ENCODE results near the gene IL11RA. TPM values are rescaled to one million over a fixed set of nuclear protein-coding genes. Genes with fewer than 3 reads are reported as not detected.

IL11RA gene
- total and polyA plus RNA-seq, 9 of the 15 experiments (the other 6 are each of a cell fraction or from before 2014, with no cell fraction given): 0.11 to 5.8 (median 2.8) TPM

GRCh38 chr9:34686231-34686630 lies 34.2 kb downstream of the IL11RA start:
- no peaks in the 10 kb centered on the region for H4K20me1 ChIP-seq (replicated peaks; ENCODE audit: control insufficient read depth, insufficient read depth, low read length)
- intact Hi-C loops (cut with micrococcal nuclease): no loop called here
- TF ChIP-seq XRCC4 (IDR thresholded peaks at IDR 0.05; ENCODE audit: extremely low read depth, insufficient read depth, insufficient read length) (no peak), SNRNP70 (optimal IDR thresholded peaks at IDR 0.05; ENCODE audit: low read depth, low read length) (no peak), E2F4 (CRISPR knock-in tag; IDR thresholded peaks at IDR 0.05; ENCODE audit: low read depth) (no peak), ZNF311 (CRISPR knock-in tag; IDR thresholded peaks at IDR 0.05) (no peak)
- no peak overlapping the region for H3K4me2 ChIP-seq (ENCODE audit: insufficient read depth, low read length)
- no peaks in the 10 kb centered on the region for H3K27me3 ChIP-seq (ENCODE audit: control insufficient read depth in 2 of 2, insufficient read depth in 2 of 2, low read length in 2 of 2)
- H3K9ac ChIP-seq (ENCODE audit: insufficient read depth in 1 of 2, low read depth in 2 of 2, low read length in 2 of 2): no peak overlapping the region
- H3K4me3 ChIP-seq: no peak overlapping the region
- H3K4me1 ChIP-seq (replicated peaks in 1 of 2; ENCODE audit: control insufficient read depth in 2 of 2, insufficient read depth in 2 of 2, low read length in 2 of 2): no peaks in the 10 kb centered on the region
- no peak overlapping the region for H2AFZ ChIP-seq (ENCODE audit: low read depth, low read length)
- no peaks in the 10 kb centered on the region for H3K79me2 ChIP-seq (ENCODE audit: control insufficient read depth, insufficient read depth, low read length)
- ATAC-seq (no peak), DNase-seq (ENCODE audit: extremely low read depth in 1 of 4, low spot score in 3 of 4) (no peak), FAIRE-seq (no peak)
- in situ Hi-C loops (cut with MboI): no loop called here
- no peaks in the 10 kb centered on the region for H3K9me1 ChIP-seq (ENCODE audit: control insufficient read depth, insufficient read depth, low read length)
- no TSS peak for BruUV-seq (replicated peaks)
- no peak overlapping the region for H3K27ac ChIP-seq (ENCODE audit: extremely low read depth, low read depth, low read length)
- ChIA-PET CTCF (ENCODE audit: low intra/inter-chr PET ratio) (no interaction called here), POLR2A (interaction anchor here (0.6 to 1.0 kb wide), 4 partner anchors 45 to 299 kb away, joined by 3 read pairs; no protein-coding TSS in a partner anchor)
- no peaks in the 10 kb centered on the region for H3K36me3 ChIP-seq (ENCODE audit: control insufficient read depth, insufficient read depth, low read length)
- no peaks in the 10 kb centered on the region for H3K9me3 ChIP-seq (replicated peaks; ENCODE audit: control insufficient read depth, insufficient read depth, low read depth, low read length)
- WGBS (ENCODE audit: insufficient coverage, low coverage, missing lambda C conversion rate): 30% methylated on average over 4 of the region's 5 CpGs

GRCh38 chr9:34686732-34687131 lies 34.7 kb downstream of the IL11RA start:
- no peak overlapping the region for H3K9ac ChIP-seq (ENCODE audit: insufficient read depth in 1 of 2, low read depth in 2 of 2, low read length in 2 of 2)
- CTCF ChIA-PET (ENCODE audit: low intra/inter-chr PET ratio): no interaction called here
- 0% methylated on average over 1 of the region's 1 CpG for WGBS (ENCODE audit: insufficient coverage, low coverage, missing lambda C conversion rate)
- TF ChIP-seq RBM34 (IDR thresholded peaks at IDR 0.05; ENCODE audit: borderline replicate concordance, insufficient read depth, low read length): no peak
- no peak for TF ChIP-seq GTF2B (IDR thresholded peaks at IDR 0.05; ENCODE audit: extremely low read depth, insufficient read length)
- TF ChIP-seq GABPB1 (CRISPR knock-in tag; IDR thresholded peaks at IDR 0.05): no peak
- no peak for TF ChIP-seq ELK1 (CRISPR knock-in tag; IDR thresholded peaks at IDR 0.05)
- no peak for TF ChIP-seq CHD2 (IDR thresholded peaks at IDR 0.05; ENCODE audit: low read depth, low read length)
- TF ChIP-seq, protein P1, sequence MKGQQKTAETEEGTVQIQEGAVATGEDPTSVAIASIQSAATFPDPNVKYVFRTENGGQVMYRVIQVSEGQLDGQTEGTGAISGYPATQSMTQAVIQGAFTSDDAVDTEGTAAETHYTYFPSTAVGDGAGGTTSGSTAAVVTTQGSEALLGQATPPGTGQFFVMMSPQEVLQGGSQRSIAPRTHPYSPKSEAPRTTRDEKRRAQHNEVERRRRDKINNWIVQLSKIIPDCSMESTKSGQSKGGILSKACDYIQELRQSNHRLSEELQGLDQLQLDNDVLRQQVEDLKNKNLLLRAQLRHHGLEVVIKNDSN (CRISPR knock-in tag; IDR thresholded peaks at IDR 0.05): no peak
- no peak for TF ChIP-seq LEF1 (IDR thresholded peaks at IDR 0.05)
- no peak for TF ChIP-seq TAF15 (IDR thresholded peaks at IDR 0.05; ENCODE audit: low read depth, low read length)
- TF ChIP-seq L3MBTL2 (IDR thresholded peaks at IDR 0.05): no peak
- TF ChIP-seq PHF20 (IDR thresholded peaks at IDR 0.05; ENCODE audit: partially characterized antibody): no peak

More at GRCh38 chr9:34686732-34687131, 34.7 kb downstream of the IL11RA start:
- Histone ChIP-seq H3K36me3 (ENCODE audit: control insufficient read depth, insufficient read depth, low read length) (no peaks in the 10 kb centered on the region), H3K79me2 (ENCODE audit: control insufficient read depth, insufficient read depth, low read length) (no peaks in the 10 kb centered on the region), H4K20me1 (replicated peaks; ENCODE audit: control insufficient read depth, insufficient read depth, low read length) (peaks cover 3% of the 10 kb centered on the region; the same call in 1 of the 2 replicates), H3K9me1 (ENCODE audit: control insufficient read depth, insufficient read depth, low read length) (no peaks in the 10 kb centered on the region), H3K4me1 (replicated peaks in 1 of 2; ENCODE audit: control insufficient read depth in 2 of 2, insufficient read depth in 2 of 2, low read length in 2 of 2) (no peaks in the 10 kb centered on the region), H3K4me2 (ENCODE audit: insufficient read depth, low read length) (no peak overlapping the region), H2AFZ (ENCODE audit: low read depth, low read length) (no peak overlapping the region), H3K4me3 (no peak overlapping the region), H3K27me3 (ENCODE audit: control insufficient read depth in 2 of 2, insufficient read depth in 2 of 2, low read length in 2 of 2) (no peaks in the 10 kb centered on the region), H3K27ac (ENCODE audit: extremely low read depth, low read depth, low read length) (no peak overlapping the region), H3K9me3 (replicated peaks; ENCODE audit: control insufficient read depth, insufficient read depth, low read depth, low read length) (no peaks in the 10 kb centered on the region)
- no peak for FAIRE-seq
- in situ Hi-C loops (cut with MboI) (no loop called here), intact Hi-C loops (cut with micrococcal nuclease) (no loop called here)
- POLR2A ChIA-PET: interaction anchor here (0.9 to 1.0 kb wide), 2 partner anchors 11 to 44 kb away, joined by 3 read pairs; no protein-coding TSS in a partner anchor
- BruUV-seq (replicated peaks): no TSS peak
- no peak for DNase-seq (ENCODE audit: extremely low read depth in 1 of 4, low spot score in 3 of 4)
- ATAC-seq: no peak
